Tibial artery (tissue), 4 donors: Measurements from ENCODE around the gene SH2D1B.

Experiments used
- DNase-seq, 2 donors: peaks; one replicate each; pipeline ENCODE4 v3.0.0-alpha.2; 2019
- H3K27ac ChIP-seq, 2 donors: fragments of 200-600 bp; sonication (generic) in 1 of 2; 1 replicate in 1 of 2; 2 replicates in 1 of 2; pipeline ENCODE4 v1.5.1; 2018 to 2019; ENCODE audit warnings: mild to moderate bottlenecking in 1 of 2
- H3K27me3 ChIP-seq, 2 donors: fragments of 200-600 bp; sonication (generic) in 1 of 2; one replicate each; pipeline versions ENCODE4 v1.5.1 to v1.6.0; 2016 to 2019
- H3K36me3 ChIP-seq, 3 donors: fragments of 200-600 bp; sonication (generic) in 2 of 3; one replicate each; pipeline ENCODE4 v1.5.1; 2016 to 2019; ENCODE audit warnings: mild to moderate bottlenecking in 2 of 3
- H3K4me1 ChIP-seq, 4 donors: fragments of 200-600 bp; sonication (generic) in 2 of 4; 1 replicate in 3 of 4; 2 replicates in 1 of 4; pipeline ENCODE4 v1.5.1; 2016 to 2019
- H3K4me3 ChIP-seq, 2 donors: fragments of 200-600 bp; sonication (generic) in 1 of 2; 1 replicate in 1 of 2; 2 replicates in 1 of 2; pipeline ENCODE4 v1.5.1; 2018 to 2019; ENCODE audit warnings: mild to moderate bottlenecking in 2 of 2
- H3K9me3 ChIP-seq, 3 donors: fragments of 200-600 bp; sonication (generic) in 1 of 3; one replicate each; pipeline ENCODE4 v1.5.1; 2016 to 2019
- intact Hi-C: fragments of 100-400 bp; cut with DNase I; formaldehyde crosslinking; loops from one replicate; pipeline ENCODE4 v1.15.0; 2023; ENCODE audit warnings: low total_unique reads
- TF ChIP-seq, protein P1 (sequence below), 2 experiments: fragments of 200-600 bp in 1 of 2; fragments of 450-650 bp in 1 of 2; IDR thresholded peaks; one replicate each; pipeline ENCODE4 v1.5.1; 2017 to 2019; ENCODE audit warnings: antibody characterized with exemption in 2 of 2, mild to moderate bottlenecking in 1 of 2, moderate library complexity in 1 of 2

The SH2D1B gene

DNA sequence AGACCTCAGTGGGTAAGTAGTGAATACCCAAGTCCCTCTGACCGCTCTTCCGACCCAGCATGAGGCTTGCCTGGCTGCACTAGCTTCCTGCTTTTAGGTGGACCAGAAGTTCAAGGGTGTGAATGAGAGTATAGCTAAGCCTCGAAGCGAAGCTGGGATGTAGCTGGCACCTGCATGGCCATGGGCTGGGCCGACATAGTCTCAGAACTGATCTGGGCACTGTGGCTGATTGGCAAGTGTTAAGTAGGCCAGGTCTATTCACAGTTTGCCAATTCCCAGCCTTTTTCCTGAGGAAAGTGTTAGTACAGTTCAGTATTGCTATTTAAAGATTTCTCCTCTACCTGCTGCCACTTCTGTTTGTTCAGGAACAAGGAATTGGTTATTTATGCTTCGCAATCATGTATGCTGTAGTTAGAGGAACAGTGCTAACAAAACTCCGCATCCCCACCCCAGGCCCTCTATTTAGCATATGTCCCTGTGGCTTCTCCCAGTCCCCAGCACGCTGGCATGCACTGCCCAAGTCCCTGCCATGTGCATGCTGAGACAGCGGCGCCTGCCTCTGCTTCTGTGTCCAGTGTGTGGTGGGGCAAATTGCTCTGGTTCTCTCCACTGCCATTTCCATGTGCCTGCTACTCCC lies 51.6 kb downstream of the SH2D1B start:
- no peaks in the 10 kb centered on the region for H3K9me3 ChIP-seq
- no peaks in the 10 kb centered on the region for H3K4me1 ChIP-seq

DNA sequence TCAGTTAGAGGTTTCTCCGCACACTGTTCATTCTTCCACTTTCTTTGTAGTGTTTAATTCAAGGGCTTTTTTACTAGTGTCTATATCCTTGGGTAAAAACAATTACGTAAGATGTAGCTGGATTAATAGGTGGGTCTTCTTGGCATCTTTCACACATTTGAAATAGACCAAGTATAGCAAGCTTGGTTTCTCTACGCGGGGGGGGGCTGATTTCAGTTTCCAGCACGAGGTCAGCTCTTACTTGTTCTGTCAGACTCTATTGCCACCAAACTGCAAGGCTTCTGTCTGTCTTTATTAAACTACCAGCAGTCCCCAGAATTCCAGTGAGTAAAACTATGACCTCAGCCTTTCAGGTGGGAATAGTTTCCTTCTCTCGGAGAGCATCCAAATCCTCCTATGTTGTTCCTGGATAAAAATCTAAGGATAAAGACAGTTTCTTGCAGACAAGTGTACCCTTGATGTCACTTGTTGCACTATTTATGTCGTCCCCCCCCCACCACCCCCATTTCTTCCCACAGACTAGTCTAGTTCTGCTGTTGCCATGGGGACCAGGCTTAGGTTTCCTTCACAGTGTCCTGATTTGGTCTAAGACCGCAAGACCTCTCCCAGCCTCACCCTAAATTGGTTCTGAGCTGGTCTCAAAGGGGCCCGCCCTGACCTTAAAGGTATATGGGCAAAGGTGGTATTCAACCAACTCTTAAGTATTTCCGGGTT lies 52.3 kb downstream of the SH2D1B start:
- Histone ChIP-seq H3K9me3 (no peaks in the 10 kb centered on the region), H3K27ac (no peak overlapping the region), H3K27me3 (no peaks in the 10 kb centered on the region), H3K4me1 (no peaks in the 10 kb centered on the region), H3K36me3 (peaks cover 0 to 34% (median 7%) of the 10 kb centered on the region in 3 donors), H3K4me3 (no peak overlapping the region)
- DNase-seq: no peak
- intact Hi-C loops: no loop called here
- TF ChIP-seq, protein P1, sequence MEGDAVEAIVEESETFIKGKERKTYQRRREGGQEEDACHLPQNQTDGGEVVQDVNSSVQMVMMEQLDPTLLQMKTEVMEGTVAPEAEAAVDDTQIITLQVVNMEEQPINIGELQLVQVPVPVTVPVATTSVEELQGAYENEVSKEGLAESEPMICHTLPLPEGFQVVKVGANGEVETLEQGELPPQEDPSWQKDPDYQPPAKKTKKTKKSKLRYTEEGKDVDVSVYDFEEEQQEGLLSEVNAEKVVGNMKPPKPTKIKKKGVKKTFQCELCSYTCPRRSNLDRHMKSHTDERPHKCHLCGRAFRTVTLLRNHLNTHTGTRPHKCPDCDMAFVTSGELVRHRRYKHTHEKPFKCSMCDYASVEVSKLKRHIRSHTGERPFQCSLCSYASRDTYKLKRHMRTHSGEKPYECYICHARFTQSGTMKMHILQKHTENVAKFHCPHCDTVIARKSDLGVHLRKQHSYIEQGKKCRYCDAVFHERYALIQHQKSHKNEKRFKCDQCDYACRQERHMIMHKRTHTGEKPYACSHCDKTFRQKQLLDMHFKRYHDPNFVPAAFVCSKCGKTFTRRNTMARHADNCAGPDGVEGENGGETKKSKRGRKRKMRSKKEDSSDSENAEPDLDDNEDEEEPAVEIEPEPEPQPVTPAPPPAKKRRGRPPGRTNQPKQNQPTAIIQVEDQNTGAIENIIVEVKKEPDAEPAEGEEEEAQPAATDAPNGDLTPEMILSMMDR (IDR thresholded peaks at IDR 0.05): no peak

More for the DNA sequence above, 51.6 kb downstream of the SH2D1B start:
- Histone ChIP-seq H3K27me3 (no peaks in the 10 kb centered on the region), H3K27ac (no peak overlapping the region), H3K4me3 (no peak overlapping the region), H3K36me3 (peaks cover 0 to 32% (median 7%) of the 10 kb centered on the region in 3 donors)
- DNase-seq: no peak
- intact Hi-C loops: no loop called here
- TF ChIP-seq, protein P1 (IDR thresholded peaks at IDR 0.05): no peak

- Histone ChIP-seq H3K27ac (no peak overlapping the region), H3K4me1 (no peaks in the 10 kb centered on the region), H3K4me3 (no peak overlapping the region), H3K9me3 (no peaks in the 10 kb centered on the region), H3K36me3 (peaks cover 0 to 34% (median 7%) of the 10 kb centered on the region in 3 donors), H3K27me3 (no peaks in the 10 kb centered on the region)
- TF ChIP-seq, protein P1 (IDR thresholded peaks at IDR 0.05): no peak
- DNase-seq: no peak
- intact Hi-C loops: no loop called here
Observed at GRCh38 chr1:162358928-162359327, 53.0 kb downstream of the SH2D1B start.

DNA sequence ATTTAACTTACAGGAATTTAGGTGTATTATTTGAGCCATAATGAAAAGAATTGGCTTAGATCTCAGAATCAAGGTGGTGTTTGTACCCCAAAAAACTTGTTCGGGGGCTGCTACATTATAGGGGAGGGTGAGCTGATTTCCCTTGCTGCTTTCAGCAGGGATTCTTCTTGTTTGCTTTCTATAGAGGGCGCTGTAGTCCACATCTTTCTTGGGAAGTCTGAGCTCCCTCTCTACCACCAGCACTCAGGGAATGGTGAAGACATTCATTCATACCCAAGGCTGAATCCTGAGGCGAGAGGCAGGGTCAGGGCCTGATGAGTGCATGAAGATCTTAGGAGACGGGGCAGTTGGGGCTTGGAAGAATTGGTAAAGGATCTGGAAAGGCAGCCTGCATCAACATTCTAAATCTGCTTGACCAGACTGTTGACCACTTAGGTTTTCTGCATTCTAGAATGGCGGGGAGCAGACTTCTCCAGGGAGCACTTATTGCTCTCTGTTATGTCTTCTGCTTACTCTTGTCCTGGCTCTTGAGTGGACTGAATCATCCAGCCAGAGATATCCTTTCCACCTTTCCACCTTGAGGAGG lies 54.2 kb downstream of the SH2D1B start:
- intact Hi-C loops: no loop called here
- Histone ChIP-seq H3K27me3 (no peaks in the 10 kb centered on the region), H3K4me3 (no peak overlapping the region), H3K36me3 (peaks cover 0 to 34% (median 7%) of the 10 kb centered on the region in 3 donors), H3K4me1 (no peaks in the 10 kb centered on the region), H3K27ac (no peak overlapping the region), H3K9me3 (no peaks in the 10 kb centered on the region)
- no peak for DNase-seq
- TF ChIP-seq, protein P1 (IDR thresholded peaks at IDR 0.05): no peak

DNA sequence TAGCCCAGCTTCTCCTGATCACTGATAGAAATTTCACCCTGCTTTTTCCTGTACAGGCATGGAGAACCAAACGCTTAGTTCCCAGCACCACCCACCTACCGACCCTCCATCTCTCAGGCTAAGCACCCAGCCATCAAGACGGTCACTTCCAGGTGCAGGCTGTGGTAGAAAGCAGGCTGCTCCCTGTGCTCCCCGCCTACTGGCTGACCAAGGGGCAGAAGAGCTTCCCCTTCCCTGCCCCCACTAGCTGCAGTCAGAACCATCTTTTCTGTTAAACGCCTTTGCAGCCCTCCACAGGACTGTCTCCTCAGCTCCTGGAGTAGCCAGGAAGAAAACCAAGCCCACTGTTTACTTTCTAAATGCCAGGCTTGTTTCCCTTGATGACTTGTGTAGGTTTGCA lies 58.2 kb downstream of the SH2D1B start:
- Histone ChIP-seq H3K27ac (no peak overlapping the region), H3K27me3 (no peaks in the 10 kb centered on the region), H3K36me3 (peaks cover 0 to 27% (median 7%) of the 10 kb centered on the region in 3 donors), H3K9me3 (no peaks in the 10 kb centered on the region), H3K4me3 (no peak overlapping the region), H3K4me1 (no peaks in the 10 kb centered on the region)
- intact Hi-C loops: no loop called here
- TF ChIP-seq, protein P1 (IDR thresholded peaks at IDR 0.05): no peak
- no peak for DNase-seq
